GM12878 (cell line): ENCODE measurements around the gene OPN5. TPM values are rescaled to one million over a fixed set of nuclear protein-coding genes. Genes with fewer than 3 reads are reported as not detected.

Source experiments
- ATAC-seq: fragments of 200-7000 bp; cut with Tn5 transposase; 3 replicates; pipeline ENCODE4 v1.9.1; 2020; ENCODE audit warnings: mild to moderate bottlenecking, moderate library complexity
- BruUV-seq: library from RNA; stranded (reverse); fragments of 400-500 nt; replicated peaks from 2 replicates; lab custom pipeline; 2021; lab: Mats Ljungman, UMichigan
- CTCF ChIA-PET: fragments of 300-600 bp; sonication (Branson Sonifier 250); formaldehyde crosslinking; extraction: SDS; loops from one replicate; lab custom pipeline; 2021; ENCODE audit warnings: inconsistent platforms; lab: Yijun Ruan, JAX
- POLR2A ChIA-PET: fragments of 350-600 bp; formaldehyde crosslinking; extraction: SDS; loops from one replicate; lab custom pipeline; 2021; ENCODE audit warnings: inconsistent platforms; lab: Charles Lee
- RAD21 ChIA-PET: fragments of 300-600 bp; sonication (Branson Sonifier 250); formaldehyde crosslinking; loops from one replicate; lab custom pipeline; 2023; ENCODE audit warnings: antibody characterized with exemption; ENCODE audit not compliant: unreplicated experiment; lab: Charles Lee
- SMC1A ChIA-PET: fragments of 300-600 bp; sonication (Branson Sonifier 250); formaldehyde crosslinking; loops from one replicate; lab custom pipeline; 2023; ENCODE audit not compliant: unreplicated experiment, uncharacterized antibody; lab: Charles Lee
- DNase-seq: peaks from one replicate; pipeline ENCODE4 v3.0.0-alpha.2; 2011; ENCODE audit warnings: low read depth, low spot score
- FAIRE-seq: peaks from 3 replicates; lab custom pipeline; 2011; peaks lifted over from hg19 to GRCh38; lab: Jason Lieb, UNC
- H2AFZ ChIP-seq: 2 replicates; pipeline ENCODE4 v1.6.0; 2011; ENCODE audit warnings: low read depth, low read length, control low read depth; ENCODE audit not compliant: control insufficient read depth
- H3K27ac ChIP-seq: 2 replicates; pipeline ENCODE4 v1.5.1; 2011; ENCODE audit warnings: control low read depth; ENCODE audit not compliant: control insufficient read depth, insufficient read depth
- H3K27me3 ChIP-seq, 2 experiments: replicated peaks in 1 of 2; 2 replicates each; pipeline versions ENCODE4 v1.6.0 to v1.6.1; 2011; ENCODE audit warnings: low read length in 1 of 2; ENCODE audit not compliant: control insufficient read depth in 2 of 2, insufficient read depth in 2 of 2
- H3K36me3 ChIP-seq, 2 experiments: 2 replicates each; pipeline ENCODE4 v1.5.1; 2011; ENCODE audit warnings: low read length in 1 of 2; ENCODE audit not compliant: control insufficient read depth in 2 of 2, insufficient read depth in 2 of 2
- H3K4me1 ChIP-seq: 2 replicates; pipeline ENCODE4 v1.6.1; 2011; ENCODE audit warnings: mild to moderate bottlenecking, low read length, moderate library complexity, mixed read lengths; ENCODE audit not compliant: control insufficient read depth, insufficient read depth
- H3K4me2 ChIP-seq: 2 replicates; pipeline ENCODE4 v1.6.0; 2011; ENCODE audit warnings: control low read depth; ENCODE audit not compliant: control insufficient read depth, insufficient read depth
- H3K4me3 ChIP-seq: fragments of 200-600 bp; sonication (generic); 2 replicates; pipeline ENCODE4 v1.5.1; 2016
- H3K79me2 ChIP-seq: 2 replicates; pipeline ENCODE4 v1.6.0; 2011; ENCODE audit warnings: low read length; ENCODE audit not compliant: control insufficient read depth, insufficient read depth
- H3K9ac ChIP-seq: 2 replicates; pipeline ENCODE4 v1.8.0; 2011; ENCODE audit warnings: low read length, control low read depth, mixed read lengths; ENCODE audit not compliant: control insufficient read depth, insufficient read depth
- H3K9me3 ChIP-seq: replicated peaks from 3 replicates; pipeline ENCODE4 v1.5.1; 2011; ENCODE audit warnings: mild to moderate bottlenecking, low read length; ENCODE audit not compliant: control insufficient read depth, insufficient read depth
- H4K20me1 ChIP-seq: 2 replicates; pipeline ENCODE4 v1.6.0; 2011; ENCODE audit not compliant: control insufficient read depth, insufficient read depth
- CREM ChIP-seq: IDR thresholded peaks from 2 replicates; pipeline ENCODE4 v1.6.1; 2014; ENCODE audit warnings: antibody characterized with exemption, low read depth
- E4F1 ChIP-seq: fragments of 450-650 bp; IDR thresholded peaks from 2 replicates; pipeline ENCODE4 v1.6.1; 2018; ENCODE audit warnings: borderline replicate concordance, mild to moderate bottlenecking; ENCODE audit not compliant: partially characterized antibody
- EGR1 ChIP-seq, 2 experiments: IDR thresholded peaks; 1 replicate in 1 of 2; 2 replicates in 1 of 2; pipeline ENCODE4 v1.6.1; 2011 to 2012; ENCODE audit warnings: low read depth in 2 of 2, low read length in 2 of 2, borderline replicate concordance in 1 of 2, mild to moderate bottlenecking in 1 of 2, moderate library complexity in 1 of 2
- IKZF2 ChIP-seq, 2 experiments: fragments of 450-650 bp; IDR thresholded peaks; 2 replicates each; pipeline ENCODE4 v1.6.1; 2017; ENCODE audit warnings: mild to moderate bottlenecking in 2 of 2, moderate library complexity in 2 of 2
- MTA2 ChIP-seq: fragments of 450-650 bp; IDR thresholded peaks from 2 replicates; pipeline ENCODE4 v1.6.1; 2016; ENCODE audit warnings: low read depth, mild to moderate bottlenecking, moderate library complexity
- NR2C1 ChIP-seq: fragments of 450-650 bp; IDR thresholded peaks from 2 replicates; pipeline ENCODE4 v1.6.1; 2017; ENCODE audit warnings: antibody characterized with exemption, mild to moderate bottlenecking, moderate library complexity
- POU2F2 ChIP-seq: IDR thresholded peaks from 3 replicates; pipeline ENCODE4 v1.6.1; 2011; ENCODE audit warnings: low read depth, mild to moderate bottlenecking, low read length, borderline replicate concordance
- RELA ChIP-seq: fragments of 450-650 bp; IDR thresholded peaks from 2 replicates; pipeline ENCODE4 v1.8.0; 2014; ENCODE audit warnings: borderline replicate concordance; ENCODE audit not compliant: partially characterized antibody
- USF2 ChIP-seq: IDR thresholded peaks from 2 replicates; pipeline ENCODE4 v1.6.1; 2011; ENCODE audit warnings: low read depth, low read length, improper control_type of control experiment, borderline replicate concordance
- ZBTB11 ChIP-seq: fragments of 450-650 bp; formaldehyde crosslinking; IDR thresholded peaks from 2 replicates; pipeline ENCODE4 v1.5.0; 2022; ENCODE audit warnings: mild to moderate bottlenecking, missing genetic modification characterization
- ZNF274 ChIP-seq: IDR thresholded peaks from one replicate; pipeline ENCODE4 v1.8.0; 2011; ENCODE audit not compliant: insufficient read length, insufficient read depth
- ZNF384 ChIP-seq: IDR thresholded peaks from 2 replicates; pipeline ENCODE4 v1.6.1; 2012; ENCODE audit warnings: low read depth, mild to moderate bottlenecking, low read length, improper control_type of control experiment, borderline replicate concordance
- WGBS: methylation state at CpG from one replicate; pipeline ENCODE4 v1.1.6; 2016; ENCODE audit warnings: low lambda C conversion rate; ENCODE audit not compliant: insufficient replicate concordance, insufficient coverage; ENCODE audit errors: missing lambda C conversion rate; 5-methylcytosine and 5-hydroxymethylcytosine counted together
- in situ Hi-C: fragments of 300-500 bp; cut with MboI; formaldehyde crosslinking; loops from 9 replicates; pipeline ENCODE4 v1.14.3; 2018; ENCODE audit warnings: mixed read lengths
- intact Hi-C: fragments of 100-400 bp; cut with micrococcal nuclease; formaldehyde crosslinking; loops from one replicate; pipeline ENCODE4 v1.14.2; 2022; ENCODE audit not compliant: unreplicated experiment
- polyA plus RNA-seq, 11 experiments: library from polyadenylated mRNA; depleted of rRNA in 4 of 11; unstranded in 6 of 11; stranded (reverse) in 5 of 11; fragments of >200 nt; fragmentation: Nextera tagmentation in 4 of 11; fragmentation: Illumina TruSeq in 1 of 11; extraction: Ambion mirVana in 4 of 11; extraction: Trizol in 1 of 11; gene quantifications; 1 replicate in 1 of 11; 2 replicates in 10 of 11; pipeline versions ENCODE4 v1.2.1 to v1.2.3, GENCODE V29; 2011 to 2016; ENCODE audit warnings: inconsistent platforms in 2 of 11, missing spikeins in 2 of 11, low read depth in 1 of 11
- total RNA-seq, 4 experiments: library from RNA; depleted of rRNA in 3 of 4; stranded (reverse); fragments of >200 nt in 3 of 4; fragmentation: Illumina TruSeq in 1 of 4; extraction: Trizol in 1 of 4; gene quantifications; 2 replicates each; pipeline versions ENCODE4 v1.2.1 to v1.2.3, GENCODE V29; 2013 to 2021
- TF ChIP-seq, protein P1 (sequence below): fragments of 150-350 bp; IDR thresholded peaks from 2 replicates; pipeline ENCODE4 v1.6.1; 2016; ENCODE audit warnings: low read depth, low read length
- TF ChIP-seq, protein P2 (sequence below): IDR thresholded peaks from 2 replicates; pipeline ENCODE4 v1.6.1; 2012; ENCODE audit warnings: low read depth, low read length, improper control_type of control experiment

OPN5 gene
- total and polyA plus RNA-seq, 10 of the 15 experiments (the other 5 are each of a cell fraction or from before 2014, with no cell fraction given): not detected

GRCh38 chr6:47859175-47859574 is 77.3 kb downstream of the OPN5 start:
- in situ Hi-C loops (no loop called here), intact Hi-C loops (no loop called here)
- RAD21 ChIA-PET: no interaction called here
- SMC1A ChIA-PET: no interaction called here
- no TSS peak for BruUV-seq
- Histone ChIP-seq H3K27me3 (no peaks in the 10 kb centered on the region; a peak in 1 of 4 replicates), H3K27ac (no peak overlapping the region), H3K36me3 (no peaks in the 10 kb centered on the region), H3K4me2 (no peak overlapping the region), H3K79me2 (no peaks in the 10 kb centered on the region), H3K9me3 (no peaks in the 10 kb centered on the region), H4K20me1 (no peaks in the 10 kb centered on the region), H3K4me1 (no peaks in the 10 kb centered on the region), H2AFZ (no peak overlapping the region), H3K4me3 (no peak overlapping the region), H3K9ac (no peak overlapping the region)
- CTCF ChIA-PET: no interaction called here
- 5% methylated on average over 1 of the region's 1 CpG for WGBS
- FAIRE-seq: no peak
- DNase-seq: no peak
- POLR2A ChIA-PET: no interaction called here
- ATAC-seq: no peak
- TF ChIP-seq, protein P1, sequence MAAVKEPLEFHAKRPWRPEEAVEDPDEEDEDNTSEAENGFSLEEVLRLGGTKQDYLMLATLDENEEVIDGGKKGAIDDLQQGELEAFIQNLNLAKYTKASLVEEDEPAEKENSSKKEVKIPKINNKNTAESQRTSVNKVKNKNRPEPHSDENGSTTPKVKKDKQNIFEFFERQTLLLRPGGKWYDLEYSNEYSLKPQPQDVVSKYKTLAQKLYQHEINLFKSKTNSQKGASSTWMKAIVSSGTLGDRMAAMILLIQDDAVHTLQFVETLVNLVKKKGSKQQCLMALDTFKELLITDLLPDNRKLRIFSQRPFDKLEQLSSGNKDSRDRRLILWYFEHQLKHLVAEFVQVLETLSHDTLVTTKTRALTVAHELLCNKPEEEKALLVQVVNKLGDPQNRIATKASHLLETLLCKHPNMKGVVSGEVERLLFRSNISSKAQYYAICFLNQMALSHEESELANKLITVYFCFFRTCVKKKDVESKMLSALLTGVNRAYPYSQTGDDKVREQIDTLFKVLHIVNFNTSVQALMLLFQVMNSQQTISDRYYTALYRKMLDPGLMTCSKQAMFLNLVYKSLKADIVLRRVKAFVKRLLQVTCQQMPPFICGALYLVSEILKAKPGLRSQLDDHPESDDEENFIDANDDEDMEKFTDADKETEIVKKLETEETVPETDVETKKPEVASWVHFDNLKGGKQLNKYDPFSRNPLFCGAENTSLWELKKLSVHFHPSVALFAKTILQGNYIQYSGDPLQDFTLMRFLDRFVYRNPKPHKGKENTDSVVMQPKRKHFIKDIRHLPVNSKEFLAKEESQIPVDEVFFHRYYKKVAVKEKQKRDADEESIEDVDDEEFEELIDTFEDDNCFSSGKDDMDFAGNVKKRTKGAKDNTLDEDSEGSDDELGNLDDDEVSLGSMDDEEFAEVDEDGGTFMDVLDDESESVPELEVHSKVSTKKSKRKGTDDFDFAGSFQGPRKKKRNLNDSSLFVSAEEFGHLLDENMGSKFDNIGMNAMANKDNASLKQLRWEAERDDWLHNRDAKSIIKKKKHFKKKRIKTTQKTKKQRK: no peak
- TF ChIP-seq POU2F2 (no peak), CREM (no peak), ZNF274 (no peak), NR2C1 (no peak), IKZF2 (IDR thresholded peaks at IDR 0.05) (no peak), ZNF384 (no peak), EGR1 (IDR thresholded peaks at IDR 0.05; ENCODE audit: borderline replicate concordance in 1 of 2, low read depth in 2 of 2, low read length in 2 of 2) (no peak), RELA (no peak), USF2 (no peak), E4F1 (no peak), ZBTB11 (no peak), MTA2 (no peak)
- TF ChIP-seq, protein P2, sequence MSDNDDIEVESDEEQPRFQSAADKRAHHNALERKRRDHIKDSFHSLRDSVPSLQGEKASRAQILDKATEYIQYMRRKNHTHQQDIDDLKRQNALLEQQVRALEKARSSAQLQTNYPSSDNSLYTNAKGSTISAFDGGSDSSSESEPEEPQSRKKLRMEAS: no peak
